ENCODE measurements around the gene ANKMY1.

- TF ChIP-seq, protein P1, sequence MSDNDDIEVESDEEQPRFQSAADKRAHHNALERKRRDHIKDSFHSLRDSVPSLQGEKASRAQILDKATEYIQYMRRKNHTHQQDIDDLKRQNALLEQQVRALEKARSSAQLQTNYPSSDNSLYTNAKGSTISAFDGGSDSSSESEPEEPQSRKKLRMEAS (IDR thresholded peaks at IDR 0.05; ENCODE audit: low read depth, low read length) = no peak
- no peak for TF ChIP-seq CTCF (IDR thresholded peaks at IDR 0.05; ENCODE audit: low read depth, low read length)
These were observed 12.3 kb upstream of the ANKMY1 start for GRCh38 chr2:240569998-240570530.

All from NB4 (cell line).